H1 (cell line): ENCODE measurements around the gene ANGEL2. TPM values are rescaled to one million over a fixed set of nuclear protein-coding genes. Genes with fewer than 3 reads are reported as not detected.

Source experiments
- CTCF ChIA-PET: fragments of 300-600 bp; sonication (Branson Sonifier 250); formaldehyde crosslinking; loops from one replicate; lab custom pipeline; 2021; ENCODE audit not compliant: partially characterized antibody; lab: Charles Lee
- POLR2A ChIA-PET: fragments of 300-600 bp; sonication (Branson Sonifier 250); formaldehyde crosslinking; loops from one replicate; lab custom pipeline; 2021; ENCODE audit warnings: inconsistent platforms; ENCODE audit not compliant: partially characterized antibody; lab: Charles Lee
- DNase-seq, 2 experiments: peaks; one replicate each; pipeline versions ENCODE4 v3.0.0 to v3.0.0-alpha.2; 2010 to 2022; ENCODE audit warnings: low spot score in 2 of 2, low read depth in 1 of 2, mixed read lengths in 1 of 2
- FAIRE-seq: peaks from 2 replicates; lab custom pipeline; 2011; peaks lifted over from hg19 to GRCh38; lab: Jason Lieb, UNC
- H2AFZ ChIP-seq: 2 replicates; pipeline ENCODE4 v1.8.1; 2012; ENCODE audit warnings: low read length, inconsistent platforms
- H2AK5ac ChIP-seq: 2 replicates; pipeline ENCODE4 v1.6.1; 2013; ENCODE audit warnings: low read depth, low read length
- H2BK120ac ChIP-seq: replicated peaks from 2 replicates; pipeline ENCODE3; 2013; ENCODE audit warnings: low read depth, low read length, inconsistent platforms
- H2BK12ac ChIP-seq: 2 replicates; pipeline ENCODE4 v1.6.1; 2013; ENCODE audit warnings: low read depth, low read length
- H2BK15ac ChIP-seq: 2 replicates; pipeline ENCODE4 v1.6.1; 2013; ENCODE audit warnings: low read length
- H2BK20ac ChIP-seq: 2 replicates; pipeline ENCODE4 v1.6.1; 2013; ENCODE audit warnings: low read length
- H2BK5ac ChIP-seq: 2 replicates; pipeline ENCODE4 v1.6.1; 2013; ENCODE audit warnings: low read depth, low read length
- H3K14ac ChIP-seq: 2 replicates; pipeline ENCODE4 v1.6.1; 2013; ENCODE audit warnings: inconsistent platforms; ENCODE audit not compliant: insufficient read length
- H3K18ac ChIP-seq: 2 replicates; pipeline ENCODE4 v1.6.1; 2013; ENCODE audit warnings: low read length; ENCODE audit errors: extremely low read depth
- H3K23ac ChIP-seq: 2 replicates; pipeline ENCODE4 v1.6.1; 2013; ENCODE audit warnings: inconsistent platforms; ENCODE audit not compliant: insufficient read length
- H3K23me2 ChIP-seq: 2 replicates; pipeline ENCODE4 v1.6.1; 2013; ENCODE audit warnings: low read depth, low read length
- H3K27ac ChIP-seq: 2 replicates; pipeline ENCODE4 v1.6.1; 2011; ENCODE audit warnings: low read depth, low read length, inconsistent platforms
- H3K27me3 ChIP-seq, 4 experiments: replicated peaks in 1 of 4; 1 replicate in 1 of 4; 2 replicates in 3 of 4; pipeline versions ENCODE4 v1.6.1 to v1.8.1; 2011 to 2013; ENCODE audit warnings: low read length in 3 of 4, mild to moderate bottlenecking in 3 of 4, inconsistent platforms in 2 of 4, mixed read lengths in 2 of 4, moderate library complexity in 1 of 4; ENCODE audit not compliant: control insufficient read depth in 3 of 4, insufficient read depth in 3 of 4; ENCODE audit errors: extremely low read depth in 1 of 4
- H3K36me3 ChIP-seq, 4 experiments: 2 replicates each; pipeline versions ENCODE4 v1.6.1 to v1.8.1; 2011 to 2013; ENCODE audit warnings: mild to moderate bottlenecking in 4 of 4, low read length in 3 of 4, moderate library complexity in 2 of 4, control low read depth in 1 of 4, inconsistent platforms in 1 of 4; ENCODE audit not compliant: insufficient read depth in 4 of 4, control insufficient read depth in 2 of 4
- H3K4ac ChIP-seq: replicated peaks from 2 replicates; pipeline ENCODE3; 2013; ENCODE audit warnings: low read length, low read depth, mixed read lengths, inconsistent platforms; ENCODE audit not compliant: insufficient read length
- H3K4me1 ChIP-seq, 4 experiments: replicated peaks in 1 of 4; 1 replicate in 1 of 4; 2 replicates in 3 of 4; pipeline versions ENCODE4 v1.6.1 to v1.8.1; 2011 to 2013; ENCODE audit warnings: low read length in 3 of 4, inconsistent platforms in 2 of 4, mixed read lengths in 1 of 4; ENCODE audit not compliant: insufficient read depth in 4 of 4, control insufficient read depth in 3 of 4
- H3K4me2 ChIP-seq, 2 experiments: 2 replicates each; pipeline versions ENCODE4 v1.6.1 to v1.8.1; 2011 to 2013; ENCODE audit warnings: low read depth in 2 of 2, low read length in 2 of 2, control low read depth in 1 of 2, inconsistent platforms in 1 of 2, mild to moderate bottlenecking in 1 of 2; ENCODE audit not compliant: insufficient read depth in 1 of 2
- H3K4me3 ChIP-seq, 4 experiments: fragments of 200-600, 300-600 bp in 1 of 4; sonication (generic), shearing (Covaris generic), sonication (Bioruptor Twin) in 1 of 4; 2 replicates each; pipeline versions ENCODE4 v1.5.1 to v1.8.1; 2011 to 2016; ENCODE audit warnings: low read length in 4 of 4, low read depth in 3 of 4, control low read depth in 2 of 4, inconsistent platforms in 2 of 4, mild to moderate bottlenecking in 2 of 4, mixed read lengths in 1 of 4, moderate library complexity in 1 of 4; ENCODE audit not compliant: insufficient read depth in 2 of 4; ENCODE audit errors: extremely low read depth in 1 of 4
- H3K56ac ChIP-seq: replicated peaks from 2 replicates; pipeline ENCODE3; 2013; ENCODE audit warnings: low read depth, mild to moderate bottlenecking, mixed read lengths, low read length, inconsistent platforms; ENCODE audit not compliant: insufficient read length
- H3K79me1 ChIP-seq: 2 replicates; pipeline ENCODE4 v1.6.1; 2013; ENCODE audit warnings: low read depth, low read length, control low read depth
- H3K79me2 ChIP-seq, 2 experiments: 2 replicates each; pipeline versions ENCODE4 v1.6.1 to v1.8.1; 2012 to 2013; ENCODE audit warnings: low read length in 2 of 2, mild to moderate bottlenecking in 2 of 2, inconsistent platforms in 1 of 2; ENCODE audit not compliant: insufficient read depth in 2 of 2, control insufficient read depth in 1 of 2
- H3K9ac ChIP-seq, 4 experiments: replicated peaks in 1 of 4; 1 replicate in 1 of 4; 2 replicates in 3 of 4; pipeline versions ENCODE4 v1.6.1 to v1.8.1; 2011 to 2013; ENCODE audit warnings: low read depth in 3 of 4, low read length in 3 of 4, control low read depth in 2 of 4, mild to moderate bottlenecking in 2 of 4, moderate library complexity in 2 of 4, inconsistent platforms in 1 of 4; ENCODE audit errors: extremely low read depth in 1 of 4
- H3K9me3 ChIP-seq, 2 experiments: 2 replicates each; pipeline versions ENCODE4 v1.6.1 to v1.8.1; 2012 to 2013; ENCODE audit warnings: mild to moderate bottlenecking in 2 of 2, moderate library complexity in 2 of 2, control low read depth in 1 of 2, inconsistent platforms in 1 of 2, low read depth in 1 of 2, low read length in 1 of 2, mixed read lengths in 1 of 2; ENCODE audit not compliant: insufficient read depth in 2 of 2
- H4K20me1 ChIP-seq, 2 experiments: replicated peaks in 1 of 2; 2 replicates each; pipeline versions ENCODE3 to v1.8.1; 2011 to 2013; ENCODE audit warnings: inconsistent platforms in 2 of 2, low read length in 2 of 2, mild to moderate bottlenecking in 1 of 2; ENCODE audit not compliant: insufficient read depth in 2 of 2, control insufficient read depth in 1 of 2
- H4K5ac ChIP-seq: 2 replicates; pipeline ENCODE4 v1.6.1; 2013; ENCODE audit warnings: low read length, low read depth, mixed read lengths, inconsistent platforms; ENCODE audit not compliant: insufficient read length
- H4K8ac ChIP-seq: 2 replicates; pipeline ENCODE4 v1.8.0; 2013; ENCODE audit warnings: mild to moderate bottlenecking, moderate library complexity, low read length, inconsistent platforms; ENCODE audit not compliant: insufficient read depth; ENCODE audit errors: extremely low read depth
- H4K91ac ChIP-seq: replicated peaks from 2 replicates; pipeline ENCODE3; 2013; ENCODE audit warnings: low read length, mixed read lengths, inconsistent platforms; ENCODE audit not compliant: insufficient read length
- CHD2 ChIP-seq: IDR thresholded peaks from 2 replicates; pipeline ENCODE4 v1.6.1; 2012; ENCODE audit warnings: low read length, improper control_type of control experiment
- SRF ChIP-seq: IDR thresholded peaks from 2 replicates; pipeline ENCODE4 v1.6.1; 2011; ENCODE audit warnings: mild to moderate bottlenecking, low read depth, low read length, moderate library complexity
- TAF7 ChIP-seq: optimal IDR thresholded peaks from 2 replicates; pipeline ENCODE3; 2011; ENCODE audit warnings: low read depth, mild to moderate bottlenecking, inconsistent platforms, low read length, moderate library complexity, borderline replicate concordance
- WGBS, 2 experiments: shearing (Covaris generic) in 1 of 2; methylation state at CpG; one replicate each; pipeline versions ENCODE4 v1.1.6 to v1.1.7; 2013 to 2015; ENCODE audit warnings: low lambda C conversion rate in 2 of 2, mixed read lengths in 2 of 2, inconsistent platforms in 1 of 2, low coverage in 1 of 2, missing lambda C conversion rate in 1 of 2; ENCODE audit not compliant: insufficient replicate concordance in 2 of 2, insufficient coverage in 1 of 2, insufficient read length in 1 of 2; ENCODE audit errors: extremely low coverage in 1 of 2, missing lambda C conversion rate in 1 of 2; 5-methylcytosine and 5-hydroxymethylcytosine counted together
- polyA plus RNA-seq, 7 experiments: library from polyadenylated mRNA; depleted of rRNA in 3 of 7; stranded (reverse) in 5 of 7; unstranded in 2 of 7; fragments of >200 nt in 5 of 7; fragments of 200-250 nt in 2 of 7; gene quantifications; 1 replicate in 5 of 7; 2 replicates in 1 of 7; 4 replicates in 1 of 7; pipeline versions ENCODE4 v1.2.1 to v1.2.3, GENCODE V29; 2011 to 2013; ENCODE audit warnings: missing spikeins in 2 of 7, mixed read lengths in 2 of 7
- total RNA-seq: library from RNA; stranded (reverse); fragmentation: NEBNext Ultra II Directional; extraction: Animal tissue kit (Norgen Biotek cat#: 25700); gene quantifications from 2 replicates; pipeline ENCODE4 v1.2.1, GENCODE V29; 2021

ANGEL2 gene
- total and polyA plus RNA-seq, 2 of the 8 experiments (the other 6 are each of a cell fraction or from before 2014, with no cell fraction given) = 18.1 to 39.9 TPM

DNA sequence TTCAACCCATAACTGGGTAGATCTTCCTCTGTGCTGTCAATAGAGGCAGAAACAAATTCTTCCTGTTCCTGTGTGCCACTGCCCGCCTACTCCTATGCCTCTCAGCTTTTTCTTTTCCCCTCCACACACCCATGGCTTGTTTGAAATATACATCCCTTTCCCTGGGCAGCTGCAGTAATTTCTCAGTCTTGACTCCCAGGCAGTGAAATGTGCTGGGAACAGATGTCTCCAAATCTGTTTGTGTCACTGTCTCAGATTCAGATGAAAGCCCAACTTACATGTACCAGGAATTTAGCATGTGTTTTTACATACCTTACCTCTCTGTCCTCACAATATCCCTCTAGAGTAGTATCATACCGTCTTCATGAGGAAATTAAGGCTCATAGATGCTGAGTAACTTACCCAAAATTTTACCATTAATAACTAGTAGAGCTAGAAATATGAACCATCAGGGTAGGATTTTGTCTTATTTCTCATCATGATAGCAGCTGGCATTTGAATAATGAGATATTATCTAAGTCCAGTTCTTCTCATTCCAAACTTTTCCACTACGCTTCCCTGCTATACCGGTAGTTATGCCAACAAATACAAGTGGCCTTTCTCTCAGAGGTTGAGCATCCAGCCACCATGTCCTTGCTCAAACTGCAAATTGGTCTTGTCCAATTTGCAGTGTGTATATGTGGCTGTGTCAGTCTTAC is 70.1 kb downstream of the ANGEL2 start:
- Histone ChIP-seq H3K9ac (no peak overlapping the region), H2BK5ac (no peak overlapping the region), H3K56ac (no peak overlapping the region), H2BK20ac (no peak overlapping the region), H3K23ac (no peak overlapping the region), H3K18ac (no peak overlapping the region), H4K5ac (no peak overlapping the region), H3K79me2 (peaks cover under 1 to 1% of the 10 kb centered on the region in 2 experiments; a peak in 3 of 4 replicates), H4K8ac (no peak overlapping the region), H3K27ac (no peak overlapping the region), H2AK5ac (no peak overlapping the region), H4K91ac (no peak overlapping the region), H2BK15ac (no peak overlapping the region; the same call in 1 of the 2 replicates), H2BK12ac (no peak overlapping the region), H3K4me3 (no peak overlapping the region), H3K4me2 (no peak overlapping the region), H3K36me3 (no peaks in the 10 kb centered on the region), H3K4ac (no peak overlapping the region), H3K4me1 (peaks cover 0 to 6% (median 1%) of the 10 kb centered on the region in 4 experiments; a peak in 1 of 7 replicates), H3K79me1 (no peaks in the 10 kb centered on the region), H2BK120ac (no peak overlapping the region), H3K9me3 (no peaks in the 10 kb centered on the region), H2AFZ (no peak overlapping the region), H3K14ac (no peak overlapping the region), H3K27me3 (peaks cover 0 to 4% (median 0%) of the 10 kb centered on the region in 4 experiments; a peak in 1 of 7 replicates), H4K20me1 (no peaks in the 10 kb centered on the region), H3K23me2 (peaks cover 3% of the 10 kb centered on the region; the same call in 1 of the 2 replicates)
- DNase-seq (no peak), FAIRE-seq (no peak)
- ChIA-PET CTCF (interaction anchor here (0.8 to 1.7 kb wide), 6 partner anchors 22 to 131 kb away, joined by 3 to 7 read pairs (median 4); no protein-coding TSS in a partner anchor), POLR2A (interaction anchor here (0.9 to 3.6 kb wide), 9 partner anchors 9 to 40 kb away, joined by 3 to 23 read pairs (median 4); no protein-coding TSS in a partner anchor)
- 89% methylated on average over 4 of the region's 4 CpGs; no CpG with 5 or more reads in 1 of the 2 experiments for WGBS, 2 experiments
- TF ChIP-seq SRF (no peak), TAF7 (no peak), CHD2 (no peak)
